Activated T-cell treated with anti-CD3 and anti-CD28 coated beads, Interleukin-2, amount 50 U/mL, for 24 hours (primary cell): ENCODE measurements around the gene MS4A18.

Source experiments
- DNase-seq: peaks from one replicate; pipeline ENCODE4 v3.0.0-alpha.2; 2020
- H3K27ac Mint-ChIP-seq: 2 replicates; pipeline ENCODE4 v1.8.0; 2020; ENCODE audit warnings: mild to moderate bottlenecking, mixed read lengths
- H3K27me3 Mint-ChIP-seq: 2 replicates; pipeline ENCODE4 v1.8.0; 2020; ENCODE audit warnings: mixed read lengths
- H3K36me3 Mint-ChIP-seq: 2 replicates; pipeline ENCODE4 v1.8.0; 2020; ENCODE audit warnings: low read depth, mixed read lengths
- H3K4me1 Mint-ChIP-seq: 2 replicates; pipeline ENCODE4 v1.8.0; 2020; ENCODE audit warnings: low read depth, mixed read lengths
- H3K4me3 Mint-ChIP-seq: 2 replicates; pipeline ENCODE4 v1.8.0; 2020; ENCODE audit warnings: mild to moderate bottlenecking, moderate library complexity, mixed read lengths
- H3K9me3 Mint-ChIP-seq: 2 replicates; pipeline ENCODE4 v1.8.0; 2020; ENCODE audit warnings: mixed read lengths

The MS4A18 gene

GRCh38 chr11:60781286-60781980 is 56.9 kb downstream of the MS4A18 start:
- H3K27ac Mint-ChIP-seq, result no peak overlapping the region
- H3K27me3 Mint-ChIP-seq, result no peaks in the 10 kb centered on the region
- H3K36me3 Mint-ChIP-seq, result no peaks in the 10 kb centered on the region
- H3K4me1 Mint-ChIP-seq, result no peaks in the 10 kb centered on the region
- no peaks in the 10 kb centered on the region for H3K9me3 Mint-ChIP-seq
- H3K4me3 Mint-ChIP-seq, result no peak overlapping the region
- DNase-seq, result no peak

- Mint-ChIP-seq H3K27ac (no peak overlapping the region), H3K9me3 (no peaks in the 10 kb centered on the region), H3K27me3 (no peaks in the 10 kb centered on the region), H3K36me3 (no peaks in the 10 kb centered on the region), H3K4me1 (no peaks in the 10 kb centered on the region), H3K4me3 (no peak overlapping the region)
- DNase-seq, result no peak
Observed at GRCh38 chr11:60781981-60782316, 57.4 kb downstream of the MS4A18 start.

GRCh38 chr11:60782393-60783140 is 58.0 kb downstream of the MS4A18 start:
- no peaks in the 10 kb centered on the region for H3K9me3 Mint-ChIP-seq
- H3K27me3 Mint-ChIP-seq, result no peaks in the 10 kb centered on the region

DNA sequence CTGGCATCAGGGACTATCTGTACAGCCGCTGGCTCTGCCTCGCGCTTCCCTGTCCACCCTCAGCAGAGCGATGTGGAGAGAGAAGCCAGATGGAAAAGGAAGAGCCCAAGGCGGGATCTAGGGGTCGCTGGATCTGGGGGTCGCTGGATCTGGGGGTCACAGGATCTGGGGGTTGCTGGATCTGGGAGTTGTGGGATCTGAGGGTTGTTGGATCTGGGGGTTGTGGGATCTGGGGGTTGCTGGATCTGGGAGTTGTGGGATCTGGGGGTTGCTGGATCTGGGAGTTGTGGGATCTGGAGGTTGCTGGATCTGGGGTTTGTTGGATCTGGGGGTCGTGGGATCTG is 58.6 kb downstream of the MS4A18 start:
- no peak overlapping the region for H3K4me3 Mint-ChIP-seq

More at GRCh38 chr11:60782393-60783140, 58.0 kb downstream of the MS4A18 start:
- no peaks in the 10 kb centered on the region for H3K36me3 Mint-ChIP-seq
- DNase-seq, result no peak
- H3K27ac Mint-ChIP-seq, result no peak overlapping the region
- no peak overlapping the region for H3K4me3 Mint-ChIP-seq
- no peaks in the 10 kb centered on the region for H3K4me1 Mint-ChIP-seq

DNA sequence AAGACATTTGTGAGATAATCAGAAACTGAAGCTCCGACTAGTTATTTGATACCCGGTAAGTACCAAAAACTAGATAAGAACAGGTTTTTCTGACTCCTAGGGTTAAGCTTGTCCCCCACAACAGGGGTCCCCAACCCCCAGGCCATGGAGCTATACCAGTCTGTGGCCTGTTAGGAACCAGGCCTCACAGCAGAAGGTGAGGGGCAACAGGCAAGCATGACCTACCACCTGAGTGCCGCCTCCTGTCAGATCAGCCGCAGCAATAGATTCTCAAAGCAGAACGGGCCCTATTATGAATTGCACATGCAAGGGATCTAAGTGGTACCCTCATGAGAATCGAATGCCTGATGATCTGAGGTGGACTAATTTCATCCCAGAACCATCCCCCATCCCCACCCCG is 59.4 kb downstream of the MS4A18 start:
- no peak for DNase-seq
- H3K9me3 Mint-ChIP-seq, result no peaks in the 10 kb centered on the region
- H3K27ac Mint-ChIP-seq, result no peak overlapping the region
- no peak overlapping the region for H3K4me3 Mint-ChIP-seq
- no peaks in the 10 kb centered on the region for H3K36me3 Mint-ChIP-seq
- no peaks in the 10 kb centered on the region for H3K27me3 Mint-ChIP-seq
- H3K4me1 Mint-ChIP-seq, result no peaks in the 10 kb centered on the region

More for the DNA sequence above, 58.6 kb downstream of the MS4A18 start:
- no peaks in the 10 kb centered on the region for H3K27me3 Mint-ChIP-seq
- no peaks in the 10 kb centered on the region for H3K4me1 Mint-ChIP-seq
- no peaks in the 10 kb centered on the region for H3K36me3 Mint-ChIP-seq
- DNase-seq, result no peak
- H3K9me3 Mint-ChIP-seq, result no peaks in the 10 kb centered on the region
- H3K27ac Mint-ChIP-seq, result no peak overlapping the region

DNA sequence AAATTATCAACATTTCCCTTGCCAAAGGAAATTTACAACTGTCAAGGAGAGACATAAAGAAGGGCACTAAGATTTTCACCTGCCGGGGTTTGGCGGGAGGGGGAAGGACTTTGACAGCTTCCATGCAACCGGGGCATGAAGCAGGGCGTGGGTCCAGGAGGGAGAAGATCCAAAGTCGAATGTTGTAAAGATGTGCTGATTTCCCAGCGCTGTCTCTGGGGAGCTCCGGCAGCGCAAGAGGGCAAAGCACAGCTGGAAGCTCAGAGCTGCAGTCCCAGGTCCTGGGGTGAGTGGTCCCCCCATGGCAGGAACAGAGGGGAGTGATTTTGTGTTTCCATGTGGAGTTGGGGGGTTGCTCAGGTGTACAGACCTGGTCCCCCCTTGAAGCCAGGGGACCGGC is 60.6 kb downstream of the MS4A18 start, which contains the start of gene MS4A10:
TSS of gene MS4A10 (plus strand) at position 198 of the 400 bp plus-strand sequence. CDS start 5,003 bp downstream, outside the sequence.
- Mint-ChIP-seq H3K4me3 (no peak within 1 kb of the TSS), H3K36me3 (no peaks in the 10 kb centered on the region), H3K9me3 (no peaks in the 10 kb centered on the region), H3K27ac (no peak within 1 kb of the TSS), H3K27me3 (no peaks in the 10 kb centered on the region), H3K4me1 (no peaks in the 10 kb centered on the region)
- DNase-seq, result no peak

DNA sequence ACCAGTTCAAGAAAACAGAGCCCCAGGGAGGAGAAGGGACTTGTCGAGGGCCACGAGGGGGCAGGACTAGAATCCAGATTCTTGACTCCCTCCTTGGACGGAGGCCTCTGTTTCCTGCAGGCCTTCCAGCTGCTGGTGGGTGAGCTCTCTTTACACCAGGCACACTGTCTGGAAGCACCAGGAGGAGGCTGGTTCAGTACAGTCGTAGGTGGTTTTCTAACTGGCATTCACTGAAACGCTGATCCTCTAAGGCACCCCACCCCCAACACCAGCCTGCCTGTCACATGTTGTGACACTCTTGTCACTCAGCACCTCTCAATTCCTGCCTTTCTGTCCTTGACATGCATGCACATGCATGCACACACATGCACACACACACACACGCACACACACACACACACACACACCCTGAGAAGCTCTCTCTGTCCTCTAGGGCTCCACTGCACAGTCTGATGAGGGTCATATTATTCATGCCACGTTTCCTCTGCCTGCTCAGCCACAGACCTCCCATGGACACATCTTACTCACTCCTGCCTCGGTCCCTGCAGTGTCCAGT is 61.4 kb downstream of the MS4A18 start:
- H3K36me3 Mint-ChIP-seq, result no peaks in the 10 kb centered on the region
- H3K4me3 Mint-ChIP-seq, result no peak overlapping the region
- no peaks in the 10 kb centered on the region for H3K4me1 Mint-ChIP-seq
- H3K27me3 Mint-ChIP-seq, result no peaks in the 10 kb centered on the region
- DNase-seq, result no peak
- no peaks in the 10 kb centered on the region for H3K9me3 Mint-ChIP-seq
- no peak overlapping the region for H3K27ac Mint-ChIP-seq

DNA sequence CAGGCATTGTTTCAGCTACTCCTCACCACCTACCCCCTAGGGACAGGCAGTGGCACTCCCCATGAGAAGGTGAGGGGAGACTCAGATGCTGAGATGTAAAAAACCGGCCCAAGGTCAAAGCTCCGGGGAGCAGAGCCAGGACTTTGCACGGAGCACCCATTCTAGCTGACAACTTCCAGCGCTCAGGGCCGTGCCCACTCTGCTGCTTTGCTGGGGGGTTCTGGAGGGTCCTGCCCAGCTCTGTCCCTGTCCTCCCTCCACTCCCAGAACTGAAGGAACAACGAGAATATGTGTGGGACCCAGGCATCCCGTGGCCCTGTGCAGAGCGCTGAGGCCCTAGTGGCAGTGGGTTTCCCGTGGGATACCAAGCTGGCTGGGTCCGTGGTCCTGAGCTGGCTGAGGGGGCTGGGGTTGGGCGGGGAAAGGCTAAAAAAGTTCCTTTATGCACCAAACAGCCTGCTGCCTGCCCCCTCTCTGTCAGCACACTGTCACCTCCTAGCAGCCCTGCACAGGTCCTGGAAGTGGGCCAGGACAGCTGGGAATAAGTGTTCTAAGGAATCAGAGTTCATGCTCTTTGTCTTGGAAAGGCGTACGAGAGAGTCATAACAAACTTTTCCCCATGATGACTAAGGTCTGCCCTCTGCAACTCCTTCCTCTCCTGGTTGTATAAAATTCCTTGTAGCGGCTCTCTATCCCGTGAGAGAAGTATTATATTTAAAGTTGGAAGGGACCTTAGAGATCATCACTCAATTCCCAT is 62.5 kb downstream of the MS4A18 start:
- Mint-ChIP-seq H3K4me1 (no peaks in the 10 kb centered on the region), H3K4me3 (no peak overlapping the region), H3K9me3 (no peaks in the 10 kb centered on the region), H3K36me3 (no peaks in the 10 kb centered on the region), H3K27me3 (no peaks in the 10 kb centered on the region), H3K27ac (no peak overlapping the region)
- no peak for DNase-seq

GRCh38 chr11:60788401-60789125 is 64.0 kb downstream of the MS4A18 start:
- H3K9me3 Mint-ChIP-seq, result no peaks in the 10 kb centered on the region
- H3K4me3 Mint-ChIP-seq, result no peak overlapping the region
- H3K27ac Mint-ChIP-seq, result no peak overlapping the region
- H3K27me3 Mint-ChIP-seq, result no peaks in the 10 kb centered on the region
- H3K4me1 Mint-ChIP-seq, result no peaks in the 10 kb centered on the region
- DNase-seq, result no peak
- H3K36me3 Mint-ChIP-seq, result no peaks in the 10 kb centered on the region

DNA sequence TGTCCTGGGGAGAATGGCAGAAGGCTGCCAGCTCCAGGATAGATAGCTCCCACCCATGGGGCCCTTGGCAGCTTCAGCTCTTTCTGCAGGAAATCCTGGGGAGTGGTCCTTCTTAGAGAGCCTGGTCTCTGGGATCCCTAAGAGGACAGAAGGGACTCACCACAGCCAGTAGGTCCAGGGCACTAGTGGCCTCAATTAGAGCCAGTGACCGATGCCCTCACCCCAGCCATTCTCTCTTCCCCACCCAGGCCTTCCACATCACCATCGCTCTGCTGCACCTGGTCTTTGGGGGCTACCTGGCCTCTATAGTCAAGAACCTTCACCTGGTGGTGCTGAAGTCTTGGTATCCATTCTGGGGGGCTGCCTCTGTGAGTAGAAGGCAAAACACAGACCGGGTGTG is 66.2 kb downstream of the MS4A18 start:
- no peak overlapping the region for H3K27ac Mint-ChIP-seq
- no peaks in the 10 kb centered on the region for H3K4me1 Mint-ChIP-seq
- DNase-seq, result no peak
- no peak overlapping the region for H3K4me3 Mint-ChIP-seq
- no peaks in the 10 kb centered on the region for H3K9me3 Mint-ChIP-seq
- no peaks in the 10 kb centered on the region for H3K27me3 Mint-ChIP-seq
- H3K36me3 Mint-ChIP-seq, result no peaks in the 10 kb centered on the region

- Mint-ChIP-seq H3K27me3 (no peaks in the 10 kb centered on the region), H3K36me3 (no peaks in the 10 kb centered on the region), H3K4me1 (no peaks in the 10 kb centered on the region), H3K27ac (no peak overlapping the region), H3K4me3 (no peak overlapping the region), H3K9me3 (no peaks in the 10 kb centered on the region)
- DNase-seq, result no peak
Observed at GRCh38 chr11:60791153-60791933, 66.8 kb downstream of the MS4A18 start.

DNA sequence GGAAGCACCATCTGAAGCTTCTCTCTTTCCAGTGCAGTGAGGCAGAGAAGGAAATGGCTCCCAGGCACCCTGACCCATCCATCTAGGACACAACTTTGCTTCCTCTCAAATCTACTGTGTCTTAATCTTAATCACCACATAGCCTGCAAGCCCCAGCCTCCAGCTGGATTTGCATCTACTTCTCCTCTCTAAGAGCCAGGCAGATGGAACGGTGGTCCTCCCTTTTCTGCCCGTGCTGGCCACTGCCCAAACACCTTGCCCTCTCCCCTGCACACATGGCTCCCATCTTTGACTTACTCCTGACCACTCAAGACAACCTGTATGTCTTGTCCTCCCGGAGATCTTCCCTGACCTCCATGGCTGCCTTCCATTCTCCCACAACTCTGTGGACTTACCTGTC is 68.0 kb downstream of the MS4A18 start:
- Mint-ChIP-seq H3K9me3 (no peaks in the 10 kb centered on the region), H3K4me3 (no peak overlapping the region), H3K27me3 (no peaks in the 10 kb centered on the region), H3K27ac (no peak overlapping the region), H3K4me1 (no peaks in the 10 kb centered on the region), H3K36me3 (no peaks in the 10 kb centered on the region)
- DNase-seq, result no peak
